Measurements from ENCODE around the gene PDZD4.

The PDZD4 gene

DNA sequence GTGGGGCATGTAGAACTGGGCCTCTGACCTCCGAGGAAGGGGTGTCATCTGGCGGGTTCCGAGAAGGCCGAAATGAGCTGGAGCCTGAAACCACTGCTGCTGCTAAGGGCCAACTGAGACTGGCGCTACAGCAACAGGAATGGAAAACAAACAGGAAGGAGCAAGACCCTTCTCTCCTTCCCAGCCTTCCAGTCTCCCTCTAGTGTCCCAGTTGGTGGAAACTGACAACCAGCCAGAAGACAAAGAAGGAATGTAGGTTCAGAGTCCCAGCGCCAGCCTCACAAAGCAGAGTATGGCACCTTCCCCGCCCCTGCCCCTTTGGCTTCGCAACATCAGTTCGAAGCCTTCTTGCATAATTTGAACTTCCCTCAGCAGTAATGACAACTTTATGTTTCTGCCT lies 24.4 kb upstream of the PDZD4 start:
- Histone ChIP-seq H3K36me3 (ENCODE audit: control insufficient read depth, insufficient read depth, low read length, severe bottlenecking) (no peaks in the 10 kb centered on the region), H3K27me3 (replicated peaks; ENCODE audit: control insufficient read depth, insufficient read depth, low read length) (peaks cover 64% of the 10 kb centered on the region), H3K9me3 (ENCODE audit: control insufficient read depth, low read length) (peaks cover 2% of the 10 kb centered on the region), H3K9ac (ENCODE audit: low read length) (no peak overlapping the region), H3K4me3 (ENCODE audit: low read length) (no peak overlapping the region), H3K4me1 (ENCODE audit: control insufficient read depth, insufficient read depth, low read length) (no peaks in the 10 kb centered on the region)
- DNase-seq (ENCODE audit: low read depth) = no peak

DNA sequence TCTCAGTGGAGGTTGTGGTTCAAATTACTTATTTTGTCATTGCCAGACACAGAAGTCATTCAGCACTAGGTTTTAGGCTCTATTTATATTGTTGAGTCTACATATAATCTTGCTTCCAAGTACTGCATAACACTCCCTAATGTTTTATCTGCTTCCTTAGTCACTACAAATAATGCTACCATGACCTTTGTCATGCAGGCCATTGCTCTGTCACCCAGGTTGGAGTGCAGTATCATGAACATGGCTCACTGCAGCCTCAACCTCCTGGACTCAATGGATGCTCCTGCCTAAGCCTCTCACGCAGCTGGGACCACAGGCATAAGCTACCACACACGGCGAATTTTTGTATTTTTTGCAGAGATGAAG lies 23.5 kb upstream of the PDZD4 start:
- H3K9ac ChIP-seq (ENCODE audit: low read length) = no peak overlapping the region
- peaks cover 68% of the 10 kb centered on the region for H3K27me3 ChIP-seq (replicated peaks; ENCODE audit: control insufficient read depth, insufficient read depth, low read length)
- H3K9me3 ChIP-seq (ENCODE audit: control insufficient read depth, low read length) = peaks cover 2% of the 10 kb centered on the region
- no peaks in the 10 kb centered on the region for H3K4me1 ChIP-seq (ENCODE audit: control insufficient read depth, insufficient read depth, low read length)
- H3K36me3 ChIP-seq (ENCODE audit: control insufficient read depth, insufficient read depth, low read length, severe bottlenecking) = no peaks in the 10 kb centered on the region
- no peak overlapping the region for H3K4me3 ChIP-seq (ENCODE audit: low read length)
- DNase-seq (ENCODE audit: low read depth) = no peak

DNA sequence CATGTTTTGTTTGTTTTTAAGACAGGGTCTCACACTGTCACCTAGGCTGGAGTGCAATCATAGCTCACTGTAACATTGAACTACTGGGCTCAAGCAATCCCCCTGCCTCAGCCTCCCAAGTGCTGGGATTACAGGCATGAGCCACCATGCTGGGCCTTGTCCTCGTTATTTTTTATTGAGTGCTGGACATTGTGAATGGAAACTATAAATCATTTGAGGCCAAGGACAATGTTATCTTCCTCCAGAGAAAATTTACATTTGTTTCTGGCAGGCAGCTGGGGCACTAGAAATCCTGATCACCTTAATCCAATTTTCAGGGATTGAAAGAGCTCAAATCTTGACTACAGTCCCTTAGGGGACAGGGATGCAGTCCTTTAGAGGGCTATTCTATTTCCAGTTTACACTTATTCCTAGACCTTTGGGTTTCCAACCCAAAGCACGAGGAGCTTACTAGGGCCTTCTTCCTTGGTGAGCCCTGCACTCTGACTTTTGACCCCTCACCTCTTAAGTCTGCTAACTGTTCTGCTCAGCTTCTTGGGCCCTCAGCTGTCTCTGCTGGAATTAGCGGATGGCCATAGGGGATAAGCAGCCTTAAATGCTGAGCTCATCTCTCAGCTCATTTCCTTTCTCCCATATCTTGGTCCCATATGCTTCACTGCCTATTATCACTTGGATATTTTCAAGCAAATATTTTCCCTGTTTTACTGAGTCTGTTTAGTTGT lies 23.0 kb upstream of the PDZD4 start:
- Histone ChIP-seq H3K27me3 (replicated peaks; ENCODE audit: control insufficient read depth, insufficient read depth, low read length) (peaks cover 67% of the 10 kb centered on the region), H3K4me1 (ENCODE audit: control insufficient read depth, insufficient read depth, low read length) (no peaks in the 10 kb centered on the region), H3K36me3 (ENCODE audit: control insufficient read depth, insufficient read depth, low read length, severe bottlenecking) (no peaks in the 10 kb centered on the region), H3K9me3 (ENCODE audit: control insufficient read depth, low read length) (peaks cover 2% of the 10 kb centered on the region), H3K9ac (ENCODE audit: low read length) (no peak overlapping the region), H3K4me3 (ENCODE audit: low read length) (no peak overlapping the region)
- no peak for DNase-seq (ENCODE audit: low read depth)

DNA sequence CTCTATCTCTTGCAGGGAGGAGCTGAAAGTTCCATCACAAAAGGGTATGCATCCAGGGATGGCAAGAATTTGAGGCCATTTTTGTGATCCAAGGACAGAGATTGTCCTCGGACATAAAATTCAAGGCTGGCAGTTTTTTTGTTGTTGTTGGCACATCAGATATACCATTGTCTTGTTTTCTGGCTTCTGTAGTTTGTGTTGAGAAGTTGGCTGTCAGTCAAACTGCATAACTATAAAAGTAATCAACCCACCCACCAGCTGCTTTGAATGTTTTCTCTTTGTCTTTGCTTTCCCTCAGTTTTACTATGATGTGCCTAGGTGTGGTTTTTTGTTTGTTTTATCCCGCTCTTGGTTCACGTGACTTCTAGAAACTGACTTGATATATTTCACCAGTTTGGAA lies 21.6 kb upstream of the PDZD4 start:
- DNase-seq (ENCODE audit: low read depth) = no peak
- Histone ChIP-seq H3K9me3 (ENCODE audit: control insufficient read depth, low read length) (peaks cover 2% of the 10 kb centered on the region), H3K4me3 (ENCODE audit: low read length) (no peak overlapping the region), H3K27me3 (replicated peaks; ENCODE audit: control insufficient read depth, insufficient read depth, low read length) (peaks cover 63% of the 10 kb centered on the region), H3K36me3 (ENCODE audit: control insufficient read depth, insufficient read depth, low read length, severe bottlenecking) (no peaks in the 10 kb centered on the region), H3K4me1 (ENCODE audit: control insufficient read depth, insufficient read depth, low read length) (no peaks in the 10 kb centered on the region), H3K9ac (ENCODE audit: low read length) (no peak overlapping the region)

DNA sequence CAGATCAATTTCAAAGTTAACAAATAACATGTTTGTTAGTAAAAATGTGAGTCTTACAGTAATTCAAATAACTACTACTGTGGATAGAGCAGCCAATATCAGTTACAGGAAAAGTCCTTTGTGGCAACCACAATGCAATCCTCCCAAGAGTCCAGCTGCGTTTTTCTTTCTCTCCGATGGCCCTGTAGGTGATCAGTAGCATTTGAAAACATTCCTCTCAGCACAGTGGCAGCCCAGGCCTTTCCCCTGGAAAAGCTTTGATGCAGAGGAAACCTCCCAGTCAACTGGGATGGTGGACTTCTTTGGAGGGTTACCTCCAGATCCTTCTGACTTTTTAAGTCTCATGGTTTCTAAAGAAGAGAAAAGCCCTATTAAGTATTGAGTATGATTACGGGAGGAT lies 18.0 kb upstream of the PDZD4 start:
- DNase-seq (ENCODE audit: low read depth) = no peak
- Histone ChIP-seq H3K9ac (ENCODE audit: low read length) (no peak overlapping the region), H3K36me3 (ENCODE audit: control insufficient read depth, insufficient read depth, low read length, severe bottlenecking) (no peaks in the 10 kb centered on the region), H3K4me1 (ENCODE audit: control insufficient read depth, insufficient read depth, low read length) (no peaks in the 10 kb centered on the region), H3K4me3 (ENCODE audit: low read length) (no peak overlapping the region), H3K27me3 (replicated peaks; ENCODE audit: control insufficient read depth, insufficient read depth, low read length) (peaks cover 65% of the 10 kb centered on the region), H3K9me3 (ENCODE audit: control insufficient read depth, low read length) (peaks cover 2% of the 10 kb centered on the region)

DNA sequence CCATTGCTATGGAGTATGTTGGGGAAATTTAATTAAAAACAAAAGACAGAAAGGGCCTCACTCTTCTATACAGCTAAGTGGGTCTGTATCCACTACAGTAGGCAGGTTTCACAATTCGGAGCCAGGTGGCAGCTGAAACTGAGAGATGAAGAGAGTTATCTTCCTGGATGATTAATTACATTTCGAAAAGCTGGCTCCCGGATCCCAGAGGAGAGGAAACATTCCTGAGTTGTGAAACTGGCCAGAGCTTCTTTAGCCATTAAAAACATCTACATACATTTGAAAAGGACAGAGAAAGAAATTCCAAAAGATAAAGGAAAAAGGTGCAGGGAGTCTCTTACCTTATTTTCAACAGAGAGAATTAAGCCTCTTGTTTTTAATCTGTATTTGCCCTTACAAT lies 15.5 kb upstream of the PDZD4 start:
- Histone ChIP-seq H3K36me3 (ENCODE audit: control insufficient read depth, insufficient read depth, low read length, severe bottlenecking) (no peaks in the 10 kb centered on the region), H3K4me3 (ENCODE audit: low read length) (no peak overlapping the region), H3K4me1 (ENCODE audit: control insufficient read depth, insufficient read depth, low read length) (no peaks in the 10 kb centered on the region), H3K27me3 (replicated peaks; ENCODE audit: control insufficient read depth, insufficient read depth, low read length) (peaks cover 60% of the 10 kb centered on the region), H3K9ac (ENCODE audit: low read length) (no peak overlapping the region), H3K9me3 (ENCODE audit: control insufficient read depth, low read length) (no peaks in the 10 kb centered on the region)
- DNase-seq (ENCODE audit: low read depth) = no peak

DNA sequence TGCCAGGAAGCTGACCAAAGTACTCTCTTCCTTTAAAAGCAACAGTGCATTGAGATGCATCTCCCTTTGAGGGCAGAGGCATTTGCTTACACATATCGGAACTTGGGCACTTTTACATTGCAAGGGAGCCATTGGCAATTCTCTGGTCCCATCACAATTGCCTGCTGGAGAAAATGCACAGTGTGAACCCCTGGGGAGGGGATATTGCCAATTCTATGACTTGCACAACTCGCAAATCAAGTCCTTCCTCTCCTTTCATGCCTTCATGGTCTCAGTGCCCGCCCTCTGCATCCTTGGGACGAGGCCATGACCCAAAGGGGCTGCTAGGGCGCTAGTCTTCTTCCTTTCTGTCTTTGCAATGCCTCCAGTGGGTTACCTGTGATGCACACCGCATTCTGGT lies 14.9 kb upstream of the PDZD4 start:
- peaks cover 56% of the 10 kb centered on the region for H3K27me3 ChIP-seq (replicated peaks; ENCODE audit: control insufficient read depth, insufficient read depth, low read length)

DNA sequence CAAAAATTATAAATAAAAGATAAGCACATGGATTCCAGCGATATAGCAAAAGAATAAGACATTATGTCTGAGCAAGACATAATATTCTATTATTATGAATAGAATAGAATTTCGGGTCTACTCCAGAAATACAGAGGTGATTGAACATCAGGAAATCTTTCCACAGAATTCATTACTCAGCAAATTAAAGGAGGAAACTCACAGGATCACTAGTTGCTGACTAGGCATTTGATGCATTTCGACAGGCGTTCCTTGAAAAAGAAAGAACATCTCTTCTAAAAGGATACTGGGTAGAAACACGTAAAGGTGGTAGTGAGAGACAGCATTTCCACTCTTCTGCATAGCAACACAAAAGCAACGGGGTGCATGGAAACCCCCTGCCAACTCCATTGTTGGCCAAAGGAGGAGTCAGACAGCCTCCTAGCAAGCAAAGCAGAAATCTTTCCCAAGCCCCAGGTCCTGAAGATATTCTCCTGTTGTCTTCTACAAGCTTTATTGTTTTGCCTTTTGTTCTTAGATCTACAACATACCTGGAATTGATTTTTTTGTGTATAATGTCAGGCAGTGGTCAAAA lies 14.3 kb upstream of the PDZD4 start:
- no peak overlapping the region for H3K4me3 ChIP-seq (ENCODE audit: low read length)
- H3K4me1 ChIP-seq (ENCODE audit: control insufficient read depth, insufficient read depth, low read length) = no peaks in the 10 kb centered on the region
- no peak for DNase-seq (ENCODE audit: low read depth)
- no peaks in the 10 kb centered on the region for H3K9me3 ChIP-seq (ENCODE audit: control insufficient read depth, low read length)
- H3K36me3 ChIP-seq (ENCODE audit: control insufficient read depth, insufficient read depth, low read length, severe bottlenecking) = no peaks in the 10 kb centered on the region
- H3K9ac ChIP-seq (ENCODE audit: low read length) = no peak overlapping the region
- H3K27me3 ChIP-seq (replicated peaks; ENCODE audit: control insufficient read depth, insufficient read depth, low read length) = peaks cover 60% of the 10 kb centered on the region

More for the DNA sequence above, 14.9 kb upstream of the PDZD4 start:
- DNase-seq (ENCODE audit: low read depth) = no peak
- Histone ChIP-seq H3K4me1 (ENCODE audit: control insufficient read depth, insufficient read depth, low read length) (no peaks in the 10 kb centered on the region), H3K9me3 (ENCODE audit: control insufficient read depth, low read length) (no peaks in the 10 kb centered on the region), H3K9ac (ENCODE audit: low read length) (no peak overlapping the region), H3K4me3 (ENCODE audit: low read length) (no peak overlapping the region), H3K36me3 (ENCODE audit: control insufficient read depth, insufficient read depth, low read length, severe bottlenecking) (no peaks in the 10 kb centered on the region)

DNA sequence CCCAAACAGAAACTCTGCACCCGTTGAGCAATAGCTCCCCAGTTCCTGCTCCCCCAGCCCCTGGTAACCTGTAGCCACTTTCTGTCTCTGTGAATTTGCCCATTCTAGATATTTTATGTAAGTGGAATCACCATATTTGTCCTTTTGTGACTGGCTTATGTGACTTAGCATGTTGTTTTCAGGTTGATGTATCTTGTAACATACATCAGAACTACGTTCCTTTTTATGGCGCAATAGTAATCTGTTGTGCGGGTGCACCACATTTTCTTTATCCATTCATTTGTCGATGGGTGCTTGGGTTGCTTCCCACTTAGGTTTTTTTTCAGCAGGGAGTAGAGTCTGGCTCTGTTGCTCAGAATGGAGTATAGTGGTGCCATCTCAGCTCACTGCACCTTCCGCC lies 6.6 kb upstream of the PDZD4 start:
- DNase-seq (ENCODE audit: low read depth) = no peak
- Histone ChIP-seq H3K9ac (ENCODE audit: low read length) (no peak overlapping the region), H3K4me1 (ENCODE audit: control insufficient read depth, insufficient read depth, low read length) (no peaks in the 10 kb centered on the region), H3K4me3 (ENCODE audit: low read length) (no peak overlapping the region), H3K9me3 (ENCODE audit: control insufficient read depth, low read length) (peaks cover 8% of the 10 kb centered on the region), H3K27me3 (replicated peaks; ENCODE audit: control insufficient read depth, insufficient read depth, low read length) (peaks cover 61% of the 10 kb centered on the region), H3K36me3 (ENCODE audit: control insufficient read depth, insufficient read depth, low read length, severe bottlenecking) (no peaks in the 10 kb centered on the region)

DNA sequence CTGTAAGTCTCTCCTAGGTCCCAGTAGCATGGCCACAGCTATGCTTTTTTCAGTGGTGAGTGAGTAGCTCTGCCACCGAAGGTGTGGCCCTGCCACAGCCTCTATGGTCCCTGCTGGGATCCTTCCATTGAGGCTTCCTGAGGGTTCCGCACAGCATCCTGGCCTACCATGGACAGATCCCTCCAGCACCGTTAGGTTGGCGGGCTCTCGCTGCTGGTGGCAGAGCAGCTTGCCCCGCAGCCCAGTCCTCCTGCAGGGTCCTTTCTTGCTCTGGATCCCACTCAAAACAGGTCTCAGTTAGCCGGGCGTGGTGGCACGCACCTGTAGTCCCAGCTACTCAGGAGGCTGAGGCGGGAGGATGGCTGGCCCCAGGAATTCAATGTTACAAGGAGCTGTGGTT lies 2.4 kb upstream of the PDZD4 start:
- Histone ChIP-seq H3K4me3 (ENCODE audit: low read length) (no peak overlapping the region), H3K36me3 (ENCODE audit: control insufficient read depth, insufficient read depth, low read length, severe bottlenecking) (no peaks in the 10 kb centered on the region), H3K9me3 (ENCODE audit: control insufficient read depth, low read length) (peaks cover 8% of the 10 kb centered on the region), H3K9ac (ENCODE audit: low read length) (no peak overlapping the region), H3K27me3 (replicated peaks; ENCODE audit: control insufficient read depth, insufficient read depth, low read length) (peaks cover 49% of the 10 kb centered on the region), H3K4me1 (ENCODE audit: control insufficient read depth, insufficient read depth, low read length) (no peaks in the 10 kb centered on the region)
- no peak for DNase-seq (ENCODE audit: low read depth)

DNA sequence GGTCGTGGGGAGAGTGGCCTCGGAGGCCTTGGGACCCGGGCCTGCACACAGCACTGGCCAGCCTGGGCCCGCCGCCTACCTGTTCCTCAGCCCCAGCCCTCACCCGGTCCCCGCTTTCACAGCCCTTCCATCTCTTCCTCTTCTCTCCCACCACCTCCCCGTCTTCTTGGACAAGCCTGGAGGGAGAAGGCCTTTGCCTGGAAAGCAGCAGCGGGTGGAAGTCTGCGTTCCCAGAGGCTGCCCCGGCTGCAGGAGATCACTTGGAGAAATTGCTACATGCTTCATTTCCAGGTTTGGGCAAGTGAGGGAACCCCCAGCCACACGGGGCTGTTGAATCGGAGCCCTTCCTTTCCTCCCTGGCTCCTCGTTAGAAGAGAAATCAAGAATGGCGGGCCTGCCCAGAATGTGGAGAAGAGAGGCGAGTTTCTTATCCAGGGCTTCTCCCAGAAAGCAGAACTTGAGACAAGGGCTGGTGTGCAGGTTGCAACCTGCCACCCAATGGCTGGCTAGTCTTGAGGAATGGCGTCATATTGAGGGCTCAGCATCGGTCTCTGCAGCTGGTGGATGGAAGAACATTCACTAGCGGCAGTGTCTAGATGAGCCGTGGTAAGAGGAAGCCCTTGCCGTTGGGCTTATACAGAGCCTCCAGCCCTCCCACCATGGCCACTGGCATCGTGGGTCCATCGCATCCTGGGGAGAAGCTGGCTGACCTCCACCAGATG lies 1.2 kb upstream of the PDZD4 start:
- H3K4me3 ChIP-seq (ENCODE audit: low read length) = no peak overlapping the region
- no peak overlapping the region for H3K9ac ChIP-seq (ENCODE audit: low read length)
- no peaks in the 10 kb centered on the region for H3K4me1 ChIP-seq (ENCODE audit: control insufficient read depth, insufficient read depth, low read length)
- H3K27me3 ChIP-seq (replicated peaks; ENCODE audit: control insufficient read depth, insufficient read depth, low read length) = peaks cover 50% of the 10 kb centered on the region
- no peak for DNase-seq (ENCODE audit: low read depth)
- no peaks in the 10 kb centered on the region for H3K36me3 ChIP-seq (ENCODE audit: control insufficient read depth, insufficient read depth, low read length, severe bottlenecking)
- peaks cover 8% of the 10 kb centered on the region for H3K9me3 ChIP-seq (ENCODE audit: control insufficient read depth, low read length)
